ENCODE data around the gene IQCE.
A peak's percentile ranks its signal among the peaks of the same experiment; 100 is the strongest.

IQCE gene, protein sequence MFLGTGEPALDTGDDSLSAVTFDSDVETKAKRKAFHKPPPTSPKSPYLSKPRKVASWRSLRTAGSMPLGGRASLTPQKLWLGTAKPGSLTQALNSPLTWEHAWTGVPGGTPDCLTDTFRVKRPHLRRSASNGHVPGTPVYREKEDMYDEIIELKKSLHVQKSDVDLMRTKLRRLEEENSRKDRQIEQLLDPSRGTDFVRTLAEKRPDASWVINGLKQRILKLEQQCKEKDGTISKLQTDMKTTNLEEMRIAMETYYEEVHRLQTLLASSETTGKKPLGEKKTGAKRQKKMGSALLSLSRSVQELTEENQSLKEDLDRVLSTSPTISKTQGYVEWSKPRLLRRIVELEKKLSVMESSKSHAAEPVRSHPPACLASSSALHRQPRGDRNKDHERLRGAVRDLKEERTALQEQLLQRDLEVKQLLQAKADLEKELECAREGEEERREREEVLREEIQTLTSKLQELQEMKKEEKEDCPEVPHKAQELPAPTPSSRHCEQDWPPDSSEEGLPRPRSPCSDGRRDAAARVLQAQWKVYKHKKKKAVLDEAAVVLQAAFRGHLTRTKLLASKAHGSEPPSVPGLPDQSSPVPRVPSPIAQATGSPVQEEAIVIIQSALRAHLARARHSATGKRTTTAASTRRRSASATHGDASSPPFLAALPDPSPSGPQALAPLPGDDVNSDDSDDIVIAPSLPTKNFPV

DNA sequence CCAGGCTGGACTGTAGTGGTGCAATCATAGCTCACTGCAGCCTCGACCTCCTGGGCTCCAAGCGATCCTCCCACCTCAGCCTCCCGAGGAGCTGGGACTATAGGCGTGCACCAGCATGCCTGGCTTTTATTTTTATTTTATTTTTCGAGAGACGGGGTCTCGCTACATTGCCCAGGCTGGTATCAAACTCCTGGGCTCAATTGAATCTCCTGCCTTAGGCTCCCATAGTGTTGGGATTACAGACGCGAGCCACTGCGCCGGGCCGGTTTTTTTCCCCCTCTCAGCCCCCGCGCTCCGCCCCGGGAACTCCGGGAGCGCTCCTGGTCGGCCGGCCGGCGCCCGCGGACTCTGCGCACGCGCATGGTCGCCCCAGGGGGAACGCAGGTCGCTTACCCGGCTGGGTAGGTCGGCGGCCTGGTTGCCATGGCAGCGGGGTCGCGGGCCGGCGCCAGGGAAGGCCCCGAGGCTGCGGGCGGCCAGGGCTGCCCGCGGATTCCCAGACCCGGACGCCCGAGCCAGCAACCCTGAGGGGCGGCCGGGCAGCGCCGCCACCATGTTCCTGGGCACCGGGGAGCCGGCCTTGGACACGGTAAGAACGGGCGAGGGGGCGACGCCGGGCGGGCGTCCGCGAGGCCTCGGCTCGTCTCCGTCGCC is at the start of gene IQCE:
IQCE (plus strand) TSS at position 351 of the 654 bp plus-strand sequence; CDS start at position 554, 203 bp downstream.
- DNase-seq, result peak; percentile 79

DNA sequence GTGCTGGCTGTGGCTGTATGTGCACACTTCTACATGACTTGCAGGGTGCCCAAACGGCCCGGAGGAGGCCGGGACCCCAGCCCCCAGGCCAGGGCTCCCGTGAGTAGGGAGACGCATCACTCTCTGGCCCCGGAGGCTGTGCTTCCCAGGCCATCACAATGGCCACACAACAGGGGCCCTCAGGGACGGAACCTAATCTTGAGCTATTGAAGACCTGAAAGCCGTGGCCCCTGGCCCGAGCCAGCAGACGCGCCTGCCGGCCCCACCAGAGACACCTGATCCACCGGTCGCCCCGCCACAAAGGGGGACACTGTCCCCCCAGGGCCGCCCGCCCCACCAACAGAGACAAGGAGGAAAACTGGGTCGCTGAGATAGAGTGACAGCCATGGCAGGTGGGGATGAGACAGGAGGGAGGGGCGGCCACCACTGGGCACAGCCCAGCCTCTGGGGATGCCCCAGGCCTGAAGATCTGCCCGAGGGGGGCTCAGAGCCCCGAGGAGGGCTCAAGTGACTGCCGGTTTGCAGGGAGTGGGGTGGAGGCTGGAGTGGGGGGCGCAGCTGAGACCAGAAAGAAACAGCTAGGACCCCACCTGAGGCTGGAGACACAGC is 49.4 kb upstream of the IQCE start:
- no peak for DNase-seq

DNA sequence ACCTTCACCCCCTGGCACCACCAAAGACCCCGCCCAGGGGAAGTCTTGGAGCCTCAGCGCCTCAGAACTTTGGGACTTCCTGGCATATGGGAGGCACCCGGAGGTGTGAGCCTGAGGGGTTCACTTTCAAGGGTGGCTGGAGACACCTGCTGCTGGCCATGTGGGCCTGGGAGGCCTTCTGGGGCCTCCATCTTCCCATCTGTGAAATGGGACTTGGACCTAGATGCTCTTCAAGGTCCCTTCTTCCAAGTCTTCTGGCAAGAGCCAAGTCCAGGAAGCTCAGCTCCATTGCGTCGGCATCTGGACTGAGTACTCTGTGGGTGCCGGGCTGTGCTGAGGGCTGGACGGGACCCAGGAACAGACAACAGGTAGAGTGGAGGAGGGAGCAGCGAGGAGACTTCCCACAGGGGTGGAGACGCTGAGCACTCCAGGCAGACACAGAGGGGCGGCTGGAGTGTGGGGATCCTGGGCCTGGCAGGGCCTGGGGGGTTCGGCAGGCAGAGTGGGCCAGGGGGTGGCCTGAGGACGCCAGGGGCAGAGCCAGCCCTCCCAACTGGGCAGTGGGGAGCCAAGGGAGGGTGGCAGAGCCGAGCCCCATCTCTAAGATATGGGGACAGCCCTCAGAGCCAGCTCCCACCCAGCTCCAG is 48.5 kb upstream of the IQCE start:
- no peak for DNase-seq

DNA sequence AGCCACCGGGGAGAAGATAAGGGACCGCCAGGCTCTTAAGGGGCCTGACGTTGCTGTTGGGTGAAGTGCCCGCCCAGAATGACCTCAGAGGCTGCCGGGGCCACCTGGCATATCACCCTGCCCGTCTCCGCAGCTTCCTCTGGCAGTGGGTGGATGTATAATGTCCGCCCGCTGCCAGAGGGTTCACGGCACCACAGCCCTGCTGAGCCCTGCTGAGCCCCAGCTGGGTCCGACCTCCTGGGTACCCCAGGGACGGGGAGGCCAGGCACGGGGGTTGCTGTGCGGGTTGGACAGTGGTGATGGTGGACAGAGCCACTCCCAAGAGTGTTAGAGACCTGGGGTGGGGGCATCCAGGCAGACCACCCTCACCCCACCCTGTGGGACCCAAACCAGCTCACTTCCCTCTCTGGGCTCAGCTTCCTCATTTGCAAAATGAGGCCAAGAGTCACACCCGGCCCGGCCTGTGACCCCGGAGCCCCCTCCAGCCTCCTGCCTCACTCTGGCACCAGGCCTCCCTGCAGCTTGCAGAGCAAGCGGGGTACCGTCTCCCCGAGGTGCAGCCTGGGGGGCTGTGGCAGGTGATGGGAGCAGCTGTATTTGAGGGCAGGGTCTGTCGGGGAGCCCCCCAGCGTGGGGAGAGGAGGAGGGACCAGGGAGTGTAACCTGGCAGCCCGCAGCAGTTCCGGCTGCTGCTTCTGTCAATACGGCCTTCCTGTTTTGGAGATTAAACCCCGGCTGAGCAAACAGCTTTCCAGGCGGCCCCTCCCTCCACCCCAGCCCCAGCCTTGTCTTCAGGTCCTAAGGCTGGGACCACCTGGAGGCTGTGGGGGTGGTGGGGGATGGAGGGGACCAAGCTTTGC is 47.6 kb upstream of the IQCE start:
- DNase-seq, result peak; percentile 52

DNA sequence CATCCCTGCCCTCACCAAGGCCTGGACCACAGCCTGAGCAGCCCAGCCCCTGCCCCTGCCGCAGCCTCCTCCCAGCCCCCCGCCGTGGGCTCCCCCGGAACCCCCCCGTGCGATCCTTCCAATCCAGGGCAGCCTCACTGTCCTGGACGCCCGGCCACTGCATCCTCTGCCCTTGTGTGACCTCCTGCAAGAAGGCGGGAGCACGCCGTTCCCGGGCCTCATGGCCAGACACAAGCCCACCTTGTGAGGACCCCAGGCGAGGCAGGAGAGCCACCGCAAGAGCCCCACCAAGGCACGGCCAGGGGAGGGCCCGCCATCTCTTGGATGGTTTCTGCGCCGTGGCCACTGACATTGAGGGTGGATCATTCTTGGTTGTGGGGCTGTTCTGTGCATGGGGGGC is 47.0 kb upstream of the IQCE start:
- DNase-seq, result no peak

DNA sequence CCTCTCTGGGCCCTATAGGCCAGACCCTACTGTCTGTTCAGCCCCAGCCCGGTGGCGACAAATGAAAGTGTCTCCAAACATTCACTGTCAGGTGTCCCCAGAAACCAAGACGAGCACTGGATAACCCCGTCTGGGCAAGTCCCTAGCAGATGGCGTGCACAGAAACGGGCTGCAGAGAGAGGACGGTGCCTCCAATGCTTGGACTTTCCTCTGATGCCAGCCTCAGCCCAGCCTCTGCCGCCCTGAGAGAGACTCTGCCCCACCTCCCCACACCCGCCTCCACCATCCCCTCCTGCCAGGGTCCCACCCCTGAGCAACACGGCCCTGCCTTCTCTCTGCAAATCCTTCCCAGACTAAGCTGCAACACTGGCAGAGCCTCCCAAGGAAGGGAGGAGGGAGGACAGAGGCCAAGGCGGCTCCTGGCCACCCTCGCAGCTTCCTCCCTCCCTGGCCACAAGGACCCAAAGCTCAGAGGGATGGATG is 46.6 kb upstream of the IQCE start:
- no peak for DNase-seq

DNA sequence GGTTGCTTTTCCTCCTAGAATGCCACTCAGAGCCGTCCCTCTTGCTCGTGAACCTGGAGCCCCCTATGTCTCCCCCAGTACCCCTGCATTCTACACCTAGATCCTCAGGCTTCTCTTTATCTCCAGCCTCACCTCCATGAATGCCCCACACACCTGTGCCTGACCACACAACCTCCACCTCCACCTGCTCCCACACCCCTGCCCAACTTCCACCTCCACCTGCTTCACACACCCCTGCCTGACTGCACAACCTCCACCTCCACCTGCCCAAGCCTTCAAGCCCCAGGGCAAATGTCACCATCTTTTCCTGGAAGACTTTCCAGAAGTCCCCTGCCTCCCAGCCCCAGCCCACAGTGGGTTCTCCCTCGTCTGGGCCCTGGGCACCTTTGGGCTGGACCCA is 46.1 kb upstream of the IQCE start:
- no peak for DNase-seq

DNA sequence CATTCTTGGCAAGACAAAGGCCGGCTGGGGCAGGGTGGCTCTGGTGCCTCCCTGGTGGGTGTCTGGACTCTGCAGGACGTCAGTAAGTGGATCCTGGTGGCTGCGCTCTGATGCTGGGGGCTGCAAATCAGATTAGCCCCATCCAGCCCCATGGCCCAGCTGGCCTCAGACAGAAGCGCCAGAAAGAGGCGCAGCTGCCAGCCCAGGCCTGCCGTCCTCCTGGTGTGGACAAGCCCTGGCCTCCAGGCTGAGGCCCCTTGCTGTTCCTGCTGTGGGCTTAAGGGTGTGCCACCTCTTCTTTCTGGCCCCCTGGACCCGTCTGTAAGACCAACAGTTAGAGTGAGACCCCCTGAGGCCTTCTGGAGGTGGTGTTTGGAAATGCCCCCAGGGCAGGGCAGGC is 45.1 kb upstream of the IQCE start:
- no peak for DNase-seq

DNA sequence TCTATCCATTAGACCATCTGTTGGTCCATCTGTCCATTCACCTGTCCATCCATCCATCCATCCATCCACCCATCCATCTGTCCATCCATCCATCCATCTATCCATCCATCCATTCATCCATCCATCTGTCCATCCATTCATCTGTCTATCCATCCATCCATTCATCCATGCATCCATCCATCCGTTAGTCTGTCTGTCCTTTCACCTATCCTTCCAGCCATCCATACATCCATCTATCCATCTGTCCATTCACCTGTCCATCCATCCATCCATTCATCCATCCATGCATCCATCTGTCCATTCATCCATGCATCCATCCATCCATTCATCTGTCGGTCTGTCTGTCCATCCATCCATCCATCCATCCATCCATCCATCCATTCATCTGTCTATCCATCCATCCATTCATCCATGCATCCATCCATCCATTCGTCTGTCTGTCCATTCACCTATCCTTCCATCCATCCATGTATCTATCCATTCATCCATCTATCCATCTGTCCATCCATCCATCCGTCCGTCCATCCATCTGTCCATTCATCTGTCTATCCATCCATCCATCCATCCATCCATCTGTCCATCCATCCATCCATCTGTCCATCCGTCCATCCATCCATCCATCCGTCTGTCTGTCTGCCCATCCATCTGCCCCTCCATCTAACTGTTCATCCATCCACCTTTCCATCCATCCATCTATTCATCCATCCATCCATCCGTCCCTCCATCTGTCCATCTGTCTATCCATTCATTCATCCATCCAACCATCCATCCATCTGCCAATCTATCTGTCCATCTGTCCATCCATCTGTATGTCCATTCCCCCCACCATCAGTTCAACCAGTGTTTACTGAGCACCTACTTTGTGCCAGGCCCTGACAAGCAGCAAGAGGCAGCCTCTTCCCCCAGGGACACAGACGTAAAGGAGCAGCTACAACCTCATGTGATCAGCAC is 44.0 kb upstream of the IQCE start:
- no peak for DNase-seq

DNA sequence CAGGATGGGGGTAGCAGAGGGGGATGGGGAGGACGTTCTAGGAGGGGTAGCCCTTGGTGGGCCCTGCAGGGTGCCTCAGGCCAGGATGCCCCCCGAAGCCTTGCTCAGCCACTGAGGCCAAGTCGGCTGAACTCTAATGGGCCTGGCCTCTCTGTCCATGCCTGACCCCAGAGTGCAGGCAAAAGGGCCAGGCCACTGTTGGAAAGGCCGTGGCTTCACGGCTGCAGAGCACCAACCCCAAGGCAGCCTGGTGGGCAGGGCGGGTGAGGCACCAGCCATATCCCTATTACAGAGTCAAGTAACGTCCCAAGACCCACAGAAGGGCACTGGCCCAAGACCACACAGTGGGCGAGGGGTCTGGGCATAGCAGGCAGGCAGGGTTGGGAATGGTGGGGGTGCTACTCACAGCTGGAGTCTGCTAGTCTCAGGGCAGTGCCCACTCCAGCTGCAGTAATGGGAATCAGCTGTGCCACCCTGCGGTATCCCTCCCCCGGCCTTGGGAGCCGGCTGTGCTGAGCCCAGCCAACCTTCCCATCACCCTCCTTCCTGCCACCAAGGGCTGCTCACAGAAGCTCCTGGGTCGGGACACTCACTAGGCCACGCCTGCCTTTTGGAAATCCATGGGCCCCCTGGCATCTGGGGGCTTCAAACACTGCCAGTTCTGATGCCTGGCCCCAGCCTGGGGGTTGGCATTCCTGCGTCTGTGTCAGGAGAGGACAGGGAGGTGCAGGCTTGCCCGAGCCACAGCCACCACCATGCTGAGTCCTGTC is 43.2 kb upstream of the IQCE start:
- no peak for DNase-seq

DNA sequence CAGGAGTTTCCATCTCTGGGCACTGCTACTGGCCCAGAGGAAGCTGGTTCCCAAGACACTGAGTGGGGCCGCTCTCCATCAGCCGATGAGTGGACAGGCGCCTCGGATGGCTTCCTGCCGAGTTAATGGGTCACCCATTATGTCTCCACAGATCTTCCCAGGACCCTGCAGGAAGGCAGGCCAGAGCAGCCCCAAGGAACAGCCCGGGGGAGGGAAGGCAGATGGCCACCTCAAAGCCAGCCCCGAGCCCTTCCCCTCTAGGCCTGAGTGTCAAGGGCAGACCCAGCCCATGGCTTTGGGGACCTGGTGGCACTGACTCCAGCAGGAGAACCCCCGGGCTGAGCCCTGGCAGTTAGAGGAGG is 42.6 kb upstream of the IQCE start:
- no peak for DNase-seq

DNA sequence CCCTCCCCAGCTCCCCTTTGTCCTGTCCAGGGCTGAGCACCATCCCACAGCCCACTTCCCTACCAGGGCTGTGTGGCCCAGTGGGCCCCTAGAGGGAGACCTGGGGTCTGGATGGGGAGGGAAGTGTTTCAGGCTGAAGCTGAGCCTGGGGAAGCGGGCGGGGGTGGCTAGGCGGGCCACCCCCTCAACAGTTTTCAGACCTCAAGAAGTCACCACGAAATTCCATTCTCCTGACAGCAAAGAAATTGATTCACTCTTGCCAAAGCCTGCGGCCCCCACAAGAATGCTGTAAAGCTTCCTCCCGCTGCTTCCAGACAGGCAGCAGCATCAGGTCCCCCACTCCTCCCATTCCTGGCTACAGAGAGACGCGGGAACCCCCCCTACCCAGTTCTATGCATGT is 41.8 kb upstream of the IQCE start:
- DNase-seq, result no peak

DNA sequence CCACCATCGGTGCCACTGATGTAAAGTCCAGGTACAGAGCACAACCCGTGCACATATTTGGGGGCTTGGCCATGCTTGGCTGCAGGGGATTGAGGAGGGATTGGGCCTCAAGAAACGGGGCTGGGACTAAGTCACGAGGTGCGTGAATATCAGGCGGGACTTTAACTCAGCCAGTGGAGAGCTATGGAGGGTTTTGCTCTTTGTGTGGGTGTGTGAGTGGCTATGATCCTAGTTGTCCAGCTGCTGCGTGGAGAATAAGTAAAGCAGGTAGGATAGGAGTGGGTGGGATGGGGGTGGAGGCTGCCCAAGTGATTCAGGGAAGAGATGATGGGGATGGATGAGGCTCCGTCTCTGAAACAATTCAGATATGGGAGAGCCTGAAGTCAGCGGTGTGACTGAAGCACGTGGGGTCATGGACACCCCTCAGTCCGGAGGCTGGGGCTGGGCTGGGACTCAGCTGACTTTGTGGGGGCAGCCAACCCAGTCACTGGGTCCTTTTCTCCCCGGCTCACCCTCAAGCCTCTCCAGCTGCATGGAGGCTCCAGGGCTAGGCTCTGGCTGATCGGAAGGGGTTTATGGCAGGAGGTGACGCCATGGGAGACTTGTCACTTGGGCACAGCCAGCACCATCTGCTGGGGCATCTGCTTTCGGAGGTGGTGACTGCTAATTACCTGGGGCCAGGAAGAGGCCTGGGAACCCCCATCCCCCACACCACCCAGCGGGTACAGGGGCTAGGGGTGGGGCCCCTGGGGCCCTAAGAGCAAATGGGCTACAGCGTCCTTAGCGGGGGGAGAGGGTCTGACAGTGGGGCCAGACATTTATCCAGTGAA is 40.9 kb upstream of the IQCE start:
- DNase-seq, result no peak

DNA sequence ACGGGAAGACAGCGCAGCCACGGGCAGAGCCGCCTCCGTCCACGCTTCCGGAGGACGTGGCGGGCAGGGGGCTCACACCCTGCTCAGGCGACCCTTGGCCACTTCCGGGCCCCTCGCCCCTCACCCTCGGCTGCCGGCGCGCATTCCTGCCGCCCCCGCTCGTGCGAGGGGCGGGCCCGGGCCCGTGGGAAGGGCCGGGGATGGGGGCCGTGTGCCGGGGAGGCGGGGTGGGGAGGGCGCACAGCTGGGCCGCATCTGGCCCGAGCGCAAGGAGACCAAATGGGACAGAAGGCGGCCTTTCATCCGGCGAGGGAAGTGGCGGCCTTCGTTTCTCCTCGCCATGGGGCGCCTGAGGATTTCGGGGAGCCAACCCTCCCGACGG is 40.1 kb upstream of the IQCE start:
- no peak for DNase-seq

DNA sequence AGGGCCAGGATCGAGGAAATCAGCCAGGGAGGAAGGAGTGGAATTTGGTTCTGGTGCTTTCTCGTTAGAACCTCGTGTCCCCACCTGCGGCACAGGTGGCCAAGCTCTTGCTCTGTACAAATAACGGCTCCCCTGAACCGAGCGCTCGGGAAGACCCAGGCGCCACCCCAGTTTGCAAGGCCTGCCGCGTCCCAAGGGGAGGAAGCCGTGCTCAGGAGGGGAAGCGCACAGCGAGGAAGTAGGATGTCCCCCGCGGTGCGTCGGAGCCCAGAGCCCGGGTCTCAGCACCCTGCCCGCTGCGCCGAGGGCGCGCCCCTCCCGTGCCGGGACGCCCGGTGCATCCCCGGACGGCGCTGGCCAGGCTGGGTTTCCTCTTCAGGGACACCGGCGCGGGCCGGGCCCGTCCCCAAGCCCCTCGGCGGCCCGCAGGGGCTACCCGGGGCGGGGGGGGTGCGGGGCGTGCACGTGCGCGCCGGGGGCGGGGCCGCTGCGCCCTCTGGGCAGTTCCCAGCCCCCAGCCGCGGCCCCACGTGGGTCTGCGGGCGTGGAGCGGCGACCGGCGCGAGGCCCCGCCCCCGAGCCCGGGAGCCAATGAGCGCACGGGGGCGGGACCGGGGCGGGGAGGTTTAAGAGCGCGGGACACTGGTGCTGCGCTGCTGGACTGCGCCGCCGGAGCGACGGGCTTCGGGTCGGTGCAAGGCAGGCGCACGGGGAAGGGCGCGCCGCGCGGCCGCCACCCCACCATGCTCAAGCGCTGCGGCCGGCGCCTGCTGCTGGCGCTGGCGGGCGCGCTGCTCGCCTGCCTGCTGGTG is 39.5 kb upstream of the IQCE start, which contains the start of gene LFNG:
LFNG (plus strand) TSS at position 656 of the 812 bp plus-strand sequence; CDS start at position 744, 88 bp downstream.
- peak; percentile 85 for DNase-seq

DNA sequence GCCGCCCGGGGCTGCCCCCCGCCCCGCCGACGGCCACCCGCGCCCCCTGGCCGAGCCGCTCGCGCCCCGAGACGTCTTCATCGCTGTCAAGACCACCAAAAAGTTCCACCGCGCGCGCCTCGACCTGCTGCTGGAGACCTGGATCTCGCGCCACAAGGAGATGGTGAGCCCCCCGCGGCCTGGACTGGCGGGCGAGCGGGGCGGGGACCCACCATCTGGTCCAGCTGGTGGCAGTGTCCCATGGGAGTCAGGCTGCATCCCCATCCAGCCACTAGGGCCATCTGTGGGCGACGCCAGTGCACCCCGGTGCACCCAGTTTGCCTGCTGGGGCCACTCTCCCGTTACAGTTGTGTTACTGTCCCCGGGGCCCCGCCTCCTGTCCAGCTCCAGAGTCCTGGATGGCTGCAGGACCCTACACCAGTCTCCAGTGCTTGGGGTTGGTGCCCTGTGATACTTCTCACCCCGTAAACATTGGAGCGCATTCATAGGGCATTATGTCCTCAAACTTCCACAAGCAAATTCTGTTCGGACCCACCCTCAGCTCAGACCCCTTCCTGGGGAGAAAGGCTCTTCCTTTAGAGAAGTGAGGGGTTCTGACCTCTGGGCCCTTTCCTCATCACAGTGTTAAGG is 38.5 kb upstream of the IQCE start:
- no peak for DNase-seq

DNA sequence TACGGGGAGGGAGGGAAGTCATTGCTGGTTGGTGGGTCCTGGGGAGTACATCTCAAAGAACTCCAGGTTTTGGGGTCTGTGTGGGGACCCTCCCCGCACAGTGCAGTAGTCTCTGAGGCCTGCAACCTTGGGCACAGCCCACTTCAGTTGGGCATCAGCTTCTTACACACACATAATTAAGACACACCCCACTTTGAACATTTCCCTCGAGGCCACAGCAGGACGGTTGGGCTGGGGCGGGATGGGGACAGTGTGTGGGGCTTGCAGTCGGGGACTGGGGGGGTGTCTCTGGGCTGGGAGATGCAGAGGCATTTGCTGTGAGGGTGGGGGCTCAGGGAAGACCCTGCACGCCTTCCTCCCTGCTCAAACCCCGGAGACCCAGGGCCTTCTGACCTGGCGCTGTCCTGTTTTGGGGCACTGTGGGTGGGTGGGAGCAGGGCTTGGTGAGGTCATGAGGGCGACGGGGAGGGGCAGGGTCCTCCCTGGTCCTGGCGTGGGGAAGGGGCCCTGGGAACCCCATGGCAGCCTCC is 38.0 kb upstream of the IQCE start:
- peak; percentile 27 for DNase-seq
